D721Med (cell line): ENCODE data around the gene USP6NL.

ENCODE experiments used
- DNase-seq: peaks from one replicate; pipeline ENCODE4 v3.0.0; 2011; ENCODE audit warnings: low spot score; ENCODE audit not compliant: insufficient read length
- FAIRE-seq: peaks from 2 replicates; lab custom pipeline; 2011; peaks lifted over from hg19 to GRCh38; lab: Jason Lieb, UNC
- CTCF ChIP-seq: IDR thresholded peaks from 2 replicates; pipeline ENCODE4 v1.5.1; 2012; ENCODE audit warnings: mild to moderate bottlenecking, control low read depth; ENCODE audit not compliant: insufficient read depth; ENCODE audit errors: missing control alignments

The USP6NL gene

DNA sequence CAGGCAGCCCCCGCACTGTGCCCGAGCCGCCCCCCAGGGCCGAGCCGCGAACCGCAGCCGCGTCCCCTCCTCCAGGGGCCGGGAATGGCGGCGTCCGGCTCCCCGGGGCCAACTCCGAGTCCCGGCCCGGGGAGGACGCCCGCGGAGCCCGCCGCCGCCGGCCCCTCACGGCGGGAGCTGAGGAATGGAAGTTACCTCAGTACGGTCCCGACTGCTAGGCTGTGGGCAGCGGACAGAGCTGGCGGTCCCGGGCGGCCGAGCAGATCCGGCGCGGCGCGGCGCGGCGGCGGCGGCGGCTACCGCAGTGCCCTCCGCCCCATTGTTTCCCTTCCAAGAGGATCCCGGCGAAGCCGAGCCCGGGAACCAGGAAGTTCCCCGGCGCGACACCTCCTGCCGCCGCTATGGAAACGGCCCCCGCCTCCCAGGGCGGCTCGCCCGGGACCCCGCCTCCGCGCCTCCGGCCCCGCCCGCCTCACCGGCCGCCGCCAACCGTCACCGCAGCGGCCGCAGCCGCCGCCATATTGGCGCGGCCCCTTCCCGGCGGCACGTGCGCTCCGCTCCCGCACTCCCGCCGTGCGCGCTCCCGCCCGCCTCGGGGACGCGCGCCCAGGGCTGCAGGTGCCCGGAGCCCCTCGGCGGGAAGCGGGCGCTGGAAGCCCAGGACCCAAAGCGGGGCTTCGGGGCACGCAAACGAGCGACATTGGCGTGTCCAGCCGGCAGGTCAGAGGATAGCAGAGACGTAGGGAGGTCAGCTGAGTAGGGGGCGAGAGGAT, at the start of gene USP6NL:
Gene USP6NL (minus strand): TSS at position 403 of the 773 bp plus-strand sequence. CDS start 14,016 bp downstream, outside the sequence.
- no peak for TF ChIP-seq CTCF
- FAIRE-seq: no peak
- DNase-seq: peak; percentile 62

DNA sequence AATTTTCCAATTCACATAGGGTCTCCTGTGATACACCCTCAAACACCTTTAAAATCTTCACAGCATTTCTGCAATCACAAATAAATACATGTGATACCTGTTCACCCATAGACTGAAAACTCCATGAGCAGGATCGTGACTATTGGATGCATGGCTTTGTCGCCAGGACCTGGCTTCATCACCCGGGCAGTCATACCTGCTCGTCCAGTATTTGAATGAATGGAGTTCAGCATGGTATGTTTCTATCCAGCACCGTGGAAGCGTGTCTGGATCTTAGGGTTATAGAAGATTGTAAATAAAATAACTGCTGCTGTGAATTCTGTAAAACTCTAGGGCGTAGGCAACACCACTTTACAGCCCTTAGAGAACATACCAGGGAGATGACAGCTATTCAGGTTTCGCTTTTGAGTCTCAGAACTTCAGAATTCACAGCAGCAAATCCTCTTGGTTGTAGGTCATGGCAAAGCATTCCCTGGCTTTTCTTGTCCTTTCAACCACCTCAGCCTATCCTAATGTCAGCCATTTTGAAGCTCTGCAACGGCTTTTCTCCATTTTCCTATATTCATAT, 47.4 kb upstream of the USP6NL start:
- FAIRE-seq: no peak
- no peak for TF ChIP-seq CTCF
- no peak for DNase-seq

GRCh38 chr10:11655836-11656235, 44.4 kb upstream of the USP6NL start:
- no peak for DNase-seq
- FAIRE-seq: no peak
- no peak for TF ChIP-seq CTCF

- DNase-seq: no peak
- TF ChIP-seq CTCF: no peak
- FAIRE-seq: no peak
Observed at GRCh38 chr10:11654659-11655058, 43.2 kb upstream of the USP6NL start.

GRCh38 chr10:11653758-11654471, 42.5 kb upstream of the USP6NL start:
- no peak for FAIRE-seq
- TF ChIP-seq CTCF: no peak
- no peak for DNase-seq

- no peak for FAIRE-seq
- no peak for DNase-seq
- no peak for TF ChIP-seq CTCF
Observed at GRCh38 chr10:11647676-11648075, 36.2 kb upstream of the USP6NL start.

GRCh38 chr10:11646450-11646849, 35.0 kb upstream of the USP6NL start:
- TF ChIP-seq CTCF: no peak
- DNase-seq: no peak
- no peak for FAIRE-seq
